Measurements from ENCODE around the gene LEPROT.

The LEPROT gene

DNA sequence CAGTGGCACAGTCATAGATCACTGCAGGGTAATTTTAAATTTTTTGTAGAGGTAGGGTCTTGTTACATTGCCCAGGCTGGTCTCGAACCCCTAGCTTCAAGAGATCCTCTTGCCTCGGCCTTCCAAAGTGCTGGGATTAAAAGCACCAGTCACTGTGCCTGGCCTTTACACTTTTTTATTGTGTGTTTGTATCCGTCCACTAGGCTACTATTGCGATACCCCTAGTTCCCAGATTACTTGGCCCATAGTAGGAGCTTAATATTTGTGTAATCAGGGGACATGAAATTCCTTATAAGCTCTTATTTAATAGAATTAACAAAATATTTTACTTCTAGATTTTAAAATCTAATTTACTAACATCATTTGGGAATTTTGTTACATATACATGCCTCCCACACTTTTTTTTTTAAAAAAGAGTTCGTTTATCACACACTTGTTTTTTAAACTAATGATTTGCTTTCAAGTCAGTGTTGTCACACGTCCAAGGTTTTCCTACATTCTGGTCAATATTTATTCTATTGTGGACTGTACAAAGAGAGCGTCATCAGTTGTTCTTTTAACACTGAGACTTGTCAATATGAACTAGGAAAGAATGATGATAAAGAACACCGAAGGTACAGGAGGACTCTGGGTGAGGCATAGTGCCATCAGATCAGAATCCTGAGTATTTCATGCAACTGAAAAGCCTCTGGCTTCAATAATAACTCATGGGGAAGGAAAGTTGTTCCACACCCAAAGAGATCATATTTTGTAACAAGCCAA, 63.7 kb downstream of the LEPROT start:
- no peak overlapping the region for H3K9ac ChIP-seq
- H3K36me3 ChIP-seq (ENCODE audit: control insufficient read depth, insufficient read depth, low read length), result no peaks in the 10 kb centered on the region
- no peak overlapping the region for H3K27ac ChIP-seq
- H3K9me3 ChIP-seq (ENCODE audit: control insufficient read depth, low read length), result no peaks in the 10 kb centered on the region
- no peak overlapping the region for H3K4me3 ChIP-seq (ENCODE audit: low read depth, low read length)
- H3K4me1 ChIP-seq, result no peaks in the 10 kb centered on the region
- H3K79me2 ChIP-seq, result no peaks in the 10 kb centered on the region
- no peak overlapping the region for H2AFZ ChIP-seq
- H3K27me3 ChIP-seq (ENCODE audit: control insufficient read depth, insufficient read depth, low read length), result no peaks in the 10 kb centered on the region
- TF ChIP-seq, protein P1, sequence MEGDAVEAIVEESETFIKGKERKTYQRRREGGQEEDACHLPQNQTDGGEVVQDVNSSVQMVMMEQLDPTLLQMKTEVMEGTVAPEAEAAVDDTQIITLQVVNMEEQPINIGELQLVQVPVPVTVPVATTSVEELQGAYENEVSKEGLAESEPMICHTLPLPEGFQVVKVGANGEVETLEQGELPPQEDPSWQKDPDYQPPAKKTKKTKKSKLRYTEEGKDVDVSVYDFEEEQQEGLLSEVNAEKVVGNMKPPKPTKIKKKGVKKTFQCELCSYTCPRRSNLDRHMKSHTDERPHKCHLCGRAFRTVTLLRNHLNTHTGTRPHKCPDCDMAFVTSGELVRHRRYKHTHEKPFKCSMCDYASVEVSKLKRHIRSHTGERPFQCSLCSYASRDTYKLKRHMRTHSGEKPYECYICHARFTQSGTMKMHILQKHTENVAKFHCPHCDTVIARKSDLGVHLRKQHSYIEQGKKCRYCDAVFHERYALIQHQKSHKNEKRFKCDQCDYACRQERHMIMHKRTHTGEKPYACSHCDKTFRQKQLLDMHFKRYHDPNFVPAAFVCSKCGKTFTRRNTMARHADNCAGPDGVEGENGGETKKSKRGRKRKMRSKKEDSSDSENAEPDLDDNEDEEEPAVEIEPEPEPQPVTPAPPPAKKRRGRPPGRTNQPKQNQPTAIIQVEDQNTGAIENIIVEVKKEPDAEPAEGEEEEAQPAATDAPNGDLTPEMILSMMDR (IDR thresholded peaks at IDR 0.05), result no peak
- H3K4me2 ChIP-seq (ENCODE audit: low read length), result no peak overlapping the region
